DMS114 treated with DMSO at 0.1 percent for 48 hours (cell line): Measurements from ENCODE around the gene ZSCAN10.

Source experiments
- DNase-seq: peaks from one replicate; lab custom pipeline; 2025; ENCODE audit not compliant: unreplicated experiment; lab: John Stamatoyannopoulos, UW

ZSCAN10 gene

DNA sequence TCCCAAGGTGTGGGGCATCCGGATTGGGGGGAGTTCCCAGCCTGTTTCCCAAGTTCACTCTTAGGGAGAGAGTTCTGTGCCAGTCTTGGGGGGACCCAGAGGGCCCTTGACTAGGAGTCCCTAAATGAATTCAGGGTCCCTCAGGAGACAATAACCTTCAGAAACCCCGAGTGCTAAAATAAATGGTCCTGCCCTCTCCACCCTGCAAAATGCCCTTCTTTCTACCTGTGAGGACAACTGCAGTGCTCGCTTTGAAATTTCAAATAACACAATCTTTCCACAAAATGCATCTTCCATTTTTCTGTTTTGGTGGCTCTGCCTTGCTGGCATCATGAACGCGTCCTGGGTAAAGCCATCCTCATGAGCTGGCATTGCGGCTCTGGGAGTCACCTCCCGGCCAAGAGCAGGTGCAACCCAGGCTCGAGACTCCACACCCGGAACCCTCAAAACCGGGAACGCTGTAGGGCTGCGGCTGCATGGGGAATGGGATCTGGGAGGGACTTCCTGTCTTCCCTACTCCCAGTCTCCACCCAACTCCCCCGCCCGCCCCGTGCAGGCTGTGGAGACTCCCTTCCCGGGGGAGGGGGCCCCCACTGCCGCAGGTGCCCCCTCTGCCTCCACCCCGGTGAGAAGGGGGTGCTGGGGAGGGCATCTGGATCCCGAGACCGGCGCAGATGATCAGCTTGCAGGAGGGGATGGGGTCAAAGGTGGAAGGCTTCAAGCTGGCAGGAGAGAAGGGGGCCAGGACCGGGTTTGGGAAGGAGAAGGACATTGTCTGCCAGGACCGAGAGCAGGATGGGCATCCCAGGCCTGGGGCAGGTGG is 13.2 kb upstream of the ZSCAN10 start, which contains the start of gene ZNF205:
Gene ZNF205, plus strand, starts transcription at position 529 of the 823 bp plus-strand sequence. CDS start 845 bp downstream, outside the sequence.
- peak; percentile 58 for DNase-seq

DNA sequence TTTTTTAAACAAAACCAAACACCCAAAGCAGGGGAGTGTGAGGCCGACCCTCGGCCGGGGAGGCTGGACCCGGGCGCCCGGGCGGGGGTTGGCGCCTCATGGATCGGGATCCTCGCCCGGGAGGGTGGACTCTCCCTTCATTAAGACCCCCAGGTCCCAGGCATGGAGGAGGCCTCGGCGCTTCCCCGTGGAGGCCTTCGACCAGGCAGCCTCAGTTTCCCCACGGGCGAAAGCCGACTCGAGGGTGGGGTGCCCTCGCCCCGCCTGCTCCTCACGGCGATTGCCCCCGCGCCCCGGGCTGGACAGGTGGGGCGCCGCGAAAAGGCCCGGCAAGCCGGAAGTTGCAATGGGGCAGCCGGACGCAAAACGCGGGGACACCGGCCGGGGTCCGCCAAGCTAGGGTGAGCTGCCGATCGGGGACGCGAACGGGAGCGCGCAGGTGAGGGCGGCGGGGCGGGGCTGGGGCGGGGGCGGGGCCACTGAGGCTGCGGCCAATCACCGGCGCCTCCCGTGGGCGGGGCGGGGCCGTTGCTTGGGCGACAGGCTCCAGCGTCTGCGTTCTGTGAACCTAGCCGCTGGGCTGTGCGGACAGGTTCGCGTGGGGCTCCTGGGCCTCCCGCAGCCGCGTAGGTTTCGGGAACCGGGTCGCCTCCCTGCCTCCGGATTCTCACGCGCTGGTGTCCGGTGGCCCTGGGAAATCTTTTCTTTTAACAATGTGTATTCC is 7.3 kb upstream of the ZSCAN10 start:
- DNase-seq, result peak; percentile 77

DNA sequence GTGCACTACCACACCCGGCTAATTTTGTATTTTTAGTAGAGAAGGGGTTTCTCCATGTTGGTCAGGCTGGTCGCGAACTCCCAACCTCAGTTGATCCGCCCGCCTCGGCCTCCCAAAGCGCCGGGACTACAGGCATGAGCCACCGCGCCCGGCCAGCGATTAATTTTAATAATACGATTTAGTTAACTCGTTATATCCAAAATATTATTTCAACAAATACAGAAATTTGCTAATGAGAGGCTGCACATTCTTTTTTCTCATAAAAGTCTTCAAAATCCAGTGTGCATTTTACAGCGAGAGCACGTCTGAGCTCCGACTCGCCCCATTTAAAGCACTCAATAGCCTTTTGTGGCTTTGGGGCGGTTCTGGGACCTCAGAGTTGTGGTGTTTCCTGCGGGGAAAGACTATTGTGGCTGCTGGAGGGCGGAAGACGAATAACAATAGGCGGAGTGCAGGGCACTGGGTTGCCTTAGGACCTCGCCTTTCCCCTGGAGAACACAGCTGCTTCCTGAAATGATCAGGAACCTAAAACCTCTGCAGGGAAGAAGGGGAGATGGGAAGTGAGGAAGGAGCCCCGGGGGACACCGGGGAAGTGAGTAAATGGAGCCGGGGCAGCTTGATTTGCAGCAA is 2.9 kb upstream of the ZSCAN10 start:
- DNase-seq, result no peak

DNA sequence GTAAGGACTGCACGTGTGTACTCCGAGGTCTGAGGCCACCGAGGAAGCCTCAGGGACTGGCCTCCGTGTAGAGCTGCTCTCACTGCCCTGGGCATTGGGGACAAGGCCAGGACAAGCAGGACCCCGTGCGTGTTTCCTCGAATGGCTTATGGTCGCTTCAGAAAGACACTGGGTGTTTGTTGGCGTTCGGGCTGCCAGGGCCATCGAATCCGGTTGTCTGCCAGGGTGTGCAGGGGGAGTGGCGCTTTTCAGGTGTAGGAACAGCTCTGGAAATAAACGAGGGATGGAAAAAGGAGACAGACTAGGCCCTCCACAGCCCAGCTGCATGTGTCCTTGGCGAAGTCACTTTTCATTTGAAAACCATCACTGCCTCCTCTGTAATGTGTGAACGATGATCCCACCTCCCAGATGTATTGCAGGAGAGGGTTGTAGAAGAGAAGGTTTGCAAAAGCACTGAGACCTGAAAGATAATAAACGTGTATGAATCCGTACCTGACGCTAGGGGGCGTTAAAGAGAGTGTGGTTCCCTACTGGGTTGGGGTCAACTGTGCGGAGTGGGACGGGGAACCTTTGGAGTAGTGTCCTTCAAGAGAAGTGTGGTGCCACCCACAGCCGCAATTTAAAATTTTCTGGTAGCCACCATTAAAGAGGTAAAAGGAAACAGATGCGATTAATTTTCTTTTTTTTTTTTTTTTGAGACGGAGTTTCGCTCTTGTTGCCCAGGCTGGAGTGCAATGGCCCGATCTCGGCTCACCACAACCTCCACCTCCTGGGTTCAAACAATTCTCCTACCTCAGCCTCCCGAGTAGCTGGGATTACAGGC is 2.1 kb upstream of the ZSCAN10 start:
- DNase-seq, result peak; percentile 29

DNA sequence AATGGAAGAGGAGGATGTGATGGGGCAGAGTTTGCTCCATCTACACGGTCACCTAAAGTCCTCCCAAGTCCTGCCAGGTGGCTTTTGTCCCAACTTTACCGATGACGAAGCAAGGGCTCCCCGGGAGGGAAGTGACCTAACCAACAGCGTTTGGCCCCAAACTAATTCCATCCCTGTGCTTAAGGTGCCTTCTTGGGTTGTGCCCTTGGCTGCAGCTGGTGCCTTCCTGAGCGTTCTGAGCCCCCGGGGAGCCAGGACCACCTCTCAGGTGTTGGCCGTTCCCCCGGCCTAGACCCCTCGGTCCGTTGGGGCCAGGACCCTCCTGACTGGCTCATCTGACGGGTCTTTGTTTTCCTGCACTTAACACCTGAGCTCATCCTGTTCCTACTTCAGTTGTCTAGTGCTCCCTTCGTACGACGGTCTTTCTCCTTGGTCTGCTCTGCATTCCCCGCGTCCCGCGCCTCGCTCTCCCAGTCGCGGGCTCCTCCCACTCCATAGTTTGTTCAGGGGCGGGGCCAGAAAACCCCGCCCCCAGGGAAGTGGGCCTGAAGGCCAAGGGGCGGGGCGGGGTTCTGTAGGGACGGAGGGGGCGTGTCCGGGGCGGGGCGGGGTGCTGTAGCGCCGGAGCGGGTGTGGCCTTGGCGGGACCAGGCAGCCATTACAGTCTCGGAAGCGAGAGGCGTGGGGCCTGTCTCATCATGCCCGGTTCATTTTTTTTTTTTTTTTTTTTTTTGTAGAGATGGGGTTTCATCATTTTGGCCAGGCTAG is 822 bp upstream of the ZSCAN10 start:
- peak; percentile 79 for DNase-seq

DNA sequence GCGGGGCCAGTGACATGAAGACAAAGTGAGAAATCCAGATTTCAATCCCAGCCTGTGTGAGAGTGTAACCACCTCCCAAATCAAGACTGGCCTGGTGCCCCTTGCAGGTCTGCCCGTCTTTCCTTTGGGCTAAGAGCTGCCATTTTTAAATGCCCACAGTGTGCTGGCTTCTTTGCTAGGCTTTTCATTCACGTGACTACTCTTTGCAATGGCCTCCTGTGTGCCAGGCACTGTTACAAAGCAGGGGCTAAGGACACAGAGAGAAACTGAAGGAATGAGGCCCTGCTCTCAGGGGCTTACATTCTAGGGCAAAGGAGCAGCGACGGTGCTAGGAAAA is 269 bp upstream of the ZSCAN10 start:
- no peak for DNase-seq

DNA sequence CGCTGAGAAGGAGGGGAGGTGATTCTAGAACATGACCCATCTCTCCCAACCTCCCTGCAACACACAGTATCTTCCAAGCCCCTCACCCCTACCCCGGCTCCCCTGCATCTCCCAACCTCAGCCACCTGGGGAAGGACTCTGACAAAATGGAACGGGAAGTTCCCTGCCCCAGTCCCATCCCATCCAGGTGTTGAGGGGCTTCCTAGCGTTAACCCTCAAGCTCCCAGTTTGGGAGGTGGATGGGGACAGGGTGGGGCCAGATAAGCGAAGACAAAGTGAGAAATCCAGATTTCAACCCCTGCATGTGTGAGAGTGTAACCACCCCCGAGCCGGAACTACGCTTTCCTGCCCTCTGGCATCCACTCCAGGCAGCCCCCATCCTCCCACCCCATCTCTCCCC is 1.8 kb downstream of the ZSCAN10 start:
- DNase-seq, result no peak

DNA sequence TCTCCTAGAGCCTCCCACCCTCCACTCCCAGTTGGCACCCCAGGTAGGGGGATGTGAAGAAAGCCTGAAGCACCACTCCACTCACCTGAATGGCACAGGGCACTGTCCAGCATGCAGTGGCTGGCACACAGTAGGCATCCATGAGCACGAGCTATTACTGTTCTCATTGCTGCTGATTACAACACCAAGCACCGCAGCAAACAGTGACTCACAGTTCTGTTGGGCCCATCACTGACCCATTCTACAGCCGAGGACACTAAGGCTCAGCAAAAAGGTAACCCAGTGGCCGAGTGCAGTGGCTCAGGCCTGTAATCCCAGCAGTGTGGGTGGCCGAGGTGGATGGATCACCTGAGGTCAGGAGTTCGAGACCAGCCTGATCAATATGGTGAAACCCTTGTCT is 2.7 kb downstream of the ZSCAN10 start:
- DNase-seq, result no peak

DNA sequence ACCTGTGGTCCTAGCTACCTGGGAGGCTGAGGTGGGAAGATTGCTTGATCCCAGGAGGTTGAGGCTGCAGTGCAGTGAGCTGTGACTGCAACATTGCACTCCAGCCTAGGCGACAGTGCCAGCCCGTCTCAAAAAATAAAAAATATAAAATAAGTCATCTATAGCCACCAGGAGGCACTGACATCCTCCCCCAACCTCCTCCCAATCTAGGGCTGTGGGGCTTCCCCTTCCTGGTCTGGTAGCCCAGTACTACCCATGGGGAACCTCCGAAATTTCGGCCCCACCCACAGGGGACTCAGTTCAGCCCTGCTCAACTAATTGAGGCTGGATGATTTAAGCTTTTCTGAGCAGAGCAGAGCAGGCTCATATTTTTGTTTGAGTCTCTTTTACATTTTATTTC is 3.2 kb downstream of the ZSCAN10 start:
- no peak for DNase-seq

DNA sequence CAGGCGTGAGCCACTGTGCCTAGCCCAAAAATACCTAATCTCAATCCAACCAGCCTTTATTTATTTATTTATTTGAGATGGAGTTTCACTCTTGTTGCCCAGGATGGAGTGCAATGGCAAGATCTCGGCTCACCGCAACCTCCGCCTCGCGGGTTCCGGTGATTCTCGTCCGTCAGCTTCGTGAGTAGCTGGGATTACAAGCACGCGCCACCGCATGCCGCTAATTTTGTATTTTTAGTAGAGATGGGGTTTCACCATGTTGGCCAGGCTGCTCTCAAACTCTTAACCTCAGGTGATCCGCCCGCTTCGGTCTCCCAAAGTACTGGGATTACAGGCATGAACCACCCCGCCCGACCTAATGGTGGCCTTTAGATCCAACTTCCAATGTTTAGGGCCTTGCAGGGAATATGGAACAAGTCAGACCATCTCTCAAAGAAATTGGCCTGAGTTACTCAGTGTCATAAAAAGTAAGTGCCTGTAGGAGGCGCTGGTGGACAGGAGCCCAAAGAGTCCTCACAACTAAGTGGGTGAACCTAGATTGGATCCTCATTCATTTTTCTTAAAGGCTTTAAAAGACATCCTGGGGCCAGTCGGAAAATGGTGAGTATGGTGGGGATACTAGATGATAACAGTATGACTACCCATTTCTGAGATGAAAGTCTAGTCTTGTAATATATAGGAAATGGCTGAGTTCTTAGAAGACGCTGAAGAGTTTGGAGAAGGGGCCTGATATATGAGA is 4.6 kb downstream of the ZSCAN10 start:
- no peak for DNase-seq

DNA sequence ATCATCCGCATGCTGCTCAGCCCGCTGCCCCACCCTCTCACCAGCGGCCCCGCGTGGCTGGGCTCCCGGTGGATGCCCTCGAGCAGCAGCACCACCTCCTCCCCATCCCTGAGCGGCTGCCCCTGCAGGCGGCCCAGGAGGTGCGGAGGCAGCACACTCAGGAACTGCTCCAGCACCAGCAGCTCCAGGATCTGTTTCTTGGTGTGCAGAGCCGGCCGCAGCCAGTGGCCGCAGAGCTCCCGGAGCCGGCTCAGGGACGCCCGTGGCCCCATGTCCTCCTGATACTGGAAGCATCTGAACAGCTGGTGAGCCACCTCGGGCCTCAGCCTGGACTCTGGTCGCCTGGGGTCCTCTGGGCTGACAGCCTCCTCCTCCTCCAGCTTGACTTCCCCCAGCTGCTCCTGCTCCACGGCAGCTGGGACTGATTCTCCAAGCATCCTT is 6.6 kb downstream of the ZSCAN10 start:
- DNase-seq, result no peak

DNA sequence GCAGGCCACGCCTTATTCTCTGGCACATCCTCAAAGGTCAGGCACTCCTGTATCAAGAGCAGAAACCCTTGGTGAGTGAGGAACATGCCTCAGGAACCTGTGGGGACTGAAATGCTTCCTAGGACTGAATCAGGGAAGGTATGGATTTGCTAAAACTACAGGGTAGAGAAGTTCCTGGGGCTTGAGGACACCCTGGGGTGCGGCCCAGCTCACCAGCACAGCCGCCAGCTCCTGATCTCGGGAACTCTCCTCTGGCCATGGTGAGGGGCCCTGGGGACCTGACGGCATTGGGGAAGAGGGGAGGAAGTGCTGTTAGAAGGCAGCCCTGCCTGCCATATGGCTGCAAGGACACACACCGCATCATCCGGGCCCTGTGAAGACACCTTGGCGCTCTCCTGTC is 7.5 kb downstream of the ZSCAN10 start:
- DNase-seq, result no peak

DNA sequence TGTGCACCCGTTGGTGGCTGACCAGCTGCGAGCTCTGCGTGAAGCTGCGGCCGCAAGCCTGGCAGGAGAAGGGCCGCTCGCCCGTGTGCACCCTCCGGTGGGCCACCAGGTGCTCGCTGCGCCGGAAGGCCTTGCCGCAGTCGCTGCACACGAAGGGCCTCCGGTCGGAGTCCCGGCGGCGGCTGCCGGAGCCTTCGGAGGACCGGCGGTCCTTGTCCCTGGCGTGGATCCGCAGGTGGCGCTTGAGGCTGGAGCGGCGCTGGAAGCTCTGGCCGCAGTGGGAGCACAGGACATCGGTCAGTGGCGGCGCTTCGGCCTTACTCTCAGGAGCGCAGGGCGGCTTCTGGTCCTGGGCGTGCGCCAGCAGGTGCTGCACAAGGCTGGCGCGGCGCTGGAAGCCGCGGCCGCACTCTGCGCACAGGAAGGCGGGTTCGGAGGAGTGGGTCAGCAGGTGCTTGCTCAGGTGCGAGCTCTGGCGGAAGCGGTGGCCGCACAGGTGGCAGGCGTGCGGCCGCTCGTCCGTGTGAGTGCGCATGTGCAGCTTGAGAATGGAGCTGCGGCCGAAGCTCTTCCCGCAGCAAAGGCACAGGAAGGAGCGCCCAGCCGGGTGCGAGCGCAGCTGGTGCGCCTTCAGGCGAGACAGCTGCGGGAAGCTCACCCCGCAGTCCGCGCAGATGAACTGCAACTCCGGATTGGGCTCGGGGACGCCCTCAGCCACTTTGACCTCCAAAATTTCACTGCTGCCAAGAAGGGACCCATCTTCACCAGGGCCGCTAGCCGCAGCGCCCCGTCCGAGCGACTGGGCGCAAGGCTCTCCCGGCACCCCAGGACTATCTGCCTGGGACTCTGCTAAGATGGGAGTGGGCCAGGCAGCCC is 9.1 kb downstream of the ZSCAN10 start:
- DNase-seq, result no peak

DNA sequence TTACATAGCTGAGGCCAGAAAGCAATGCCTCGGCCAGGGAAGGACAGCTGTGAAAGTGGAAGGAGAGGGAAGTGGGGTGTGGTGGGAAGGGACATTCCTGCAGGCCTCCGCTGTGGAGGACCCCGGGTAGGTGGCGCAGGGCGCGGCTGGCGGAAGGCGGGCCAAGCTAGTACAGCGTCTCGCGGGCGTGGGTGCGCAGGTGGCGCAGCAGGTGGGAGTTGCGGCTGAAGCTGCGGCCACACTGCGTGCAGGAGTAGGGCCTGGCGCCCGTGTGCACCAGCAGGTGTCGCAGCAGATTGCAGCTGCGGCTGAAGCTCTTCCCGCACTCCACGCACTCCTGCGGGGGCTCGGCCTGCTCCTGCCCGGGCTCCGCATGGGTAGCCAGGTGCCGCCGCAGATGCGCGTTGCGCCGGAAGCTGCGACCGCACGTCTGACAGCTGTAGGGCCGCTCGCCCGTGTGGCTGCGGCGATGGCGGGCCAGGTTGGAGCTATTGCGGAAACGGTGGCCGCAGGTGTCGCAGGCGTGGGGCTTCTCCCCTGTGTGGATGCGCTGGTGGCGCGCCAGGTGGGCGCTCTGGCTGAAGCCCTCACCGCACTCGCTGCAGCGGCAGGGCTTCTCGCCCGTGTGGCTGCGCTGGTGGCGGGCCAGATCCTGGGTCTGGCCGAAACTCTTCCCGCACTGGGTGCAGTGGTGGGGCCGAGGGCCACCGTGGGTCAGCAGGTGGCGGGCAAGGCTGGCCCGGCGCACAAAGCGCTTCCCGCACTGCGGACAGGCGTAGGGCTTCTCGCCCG is 10.0 kb downstream of the ZSCAN10 start:
- DNase-seq, result no peak

DNA sequence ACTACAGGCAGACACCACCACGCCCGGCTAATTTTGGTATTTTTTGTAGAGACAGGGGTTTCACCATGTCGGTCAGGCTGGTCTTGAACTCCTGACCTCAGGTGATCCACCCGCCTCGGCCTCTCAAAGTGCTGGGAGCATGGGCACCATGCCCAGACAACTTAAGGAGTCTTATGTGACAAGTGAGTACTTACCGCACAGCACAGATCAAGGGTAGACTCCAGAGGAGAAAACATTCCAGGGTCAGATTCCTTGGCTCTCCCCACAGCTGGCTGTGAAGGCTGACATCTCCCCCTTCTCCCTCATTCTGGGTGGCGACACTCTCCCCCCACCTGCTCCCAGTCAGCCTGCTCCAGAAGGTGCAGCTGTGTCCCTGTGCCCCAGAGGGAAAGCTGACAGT is 10.6 kb downstream of the ZSCAN10 start:
- DNase-seq, result no peak

DNA sequence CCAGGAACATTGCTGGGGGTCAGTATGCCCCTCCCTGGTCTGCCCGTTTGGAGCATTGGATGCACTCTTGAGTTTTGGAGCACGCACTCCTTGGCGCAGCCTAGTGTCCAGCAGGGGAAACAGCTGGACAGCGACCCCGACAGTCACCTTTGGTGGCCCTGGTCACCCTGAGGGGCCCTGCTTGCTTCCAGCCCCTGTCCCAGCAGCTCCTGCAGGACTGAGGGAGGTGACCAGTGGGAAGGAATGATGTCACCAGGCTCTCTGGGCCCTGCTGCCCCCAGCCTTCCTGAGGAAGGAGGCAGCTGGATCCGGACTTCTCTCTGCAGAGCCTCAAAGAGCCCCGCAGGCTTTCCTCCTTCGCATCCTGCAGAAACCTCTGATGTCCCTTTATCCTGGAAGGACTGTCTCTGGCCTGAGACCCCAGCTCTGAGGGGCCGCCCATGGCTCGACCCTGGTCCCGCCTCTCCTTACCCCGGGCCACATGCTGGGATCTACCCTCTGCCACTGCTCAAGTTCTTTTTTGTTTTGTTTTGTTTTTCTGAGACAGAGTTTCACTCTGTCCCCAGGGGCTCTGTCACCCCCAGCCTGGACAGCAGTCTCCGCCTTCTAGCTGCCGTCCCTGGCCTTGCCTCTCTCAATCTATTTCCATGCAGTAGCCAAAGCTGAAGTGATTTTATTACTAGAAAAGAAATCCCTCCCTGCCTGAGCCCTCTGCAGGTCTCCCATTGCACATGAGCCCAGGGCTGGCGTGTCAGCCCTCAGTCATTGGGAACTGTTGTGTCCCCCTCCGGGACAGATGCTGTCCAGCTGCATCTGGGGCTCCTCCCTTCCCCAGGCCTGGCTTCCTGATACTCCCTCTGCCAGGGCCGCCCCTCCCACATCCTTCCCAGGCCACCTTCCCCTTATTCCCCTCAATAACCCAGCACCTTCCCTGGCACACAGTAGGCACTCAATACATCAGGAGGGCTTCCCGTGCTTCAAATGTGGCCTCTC is 11.6 kb downstream of the ZSCAN10 start:
- no peak for DNase-seq
